Temporal lobe (tissue), 1 donor: ENCODE measurements around the gene LGR5. TPM values are rescaled to one million over a fixed set of nuclear protein-coding genes. Genes with fewer than 3 reads are reported as not detected.

Experiments used
- total RNA-seq: library from RNA; depleted of rRNA; stranded (reverse); fragments of >200 nt; gene quantifications from one replicate; pipeline ENCODE4 v1.2.3, GENCODE V29; 2014

Gene LGR5
- total RNA-seq, 1 donor from 2014 or later, result under 0.01 TPM

Other genes with a start within 250 kb of the LGR5 start
- gene ZFC3H1, start 224.1 kb downstream of the LGR5 start, total RNA-seq, result 48.9 TPM
- gene THAP2, start 224.5 kb downstream of the LGR5 start, total RNA-seq, result 27.0 TPM
- gene TMEM19, start 246.3 kb downstream of the LGR5 start, total RNA-seq, result 32.7 TPM